ENCODE data around the gene CADM1. TPM values are rescaled to one million over a fixed set of nuclear protein-coding genes. Genes with fewer than 3 reads are reported as not detected.

CADM1 gene
- total and polyA plus RNA-seq, 4 donors, result 31.7 to 243 (median 77.9) TPM

DNA sequence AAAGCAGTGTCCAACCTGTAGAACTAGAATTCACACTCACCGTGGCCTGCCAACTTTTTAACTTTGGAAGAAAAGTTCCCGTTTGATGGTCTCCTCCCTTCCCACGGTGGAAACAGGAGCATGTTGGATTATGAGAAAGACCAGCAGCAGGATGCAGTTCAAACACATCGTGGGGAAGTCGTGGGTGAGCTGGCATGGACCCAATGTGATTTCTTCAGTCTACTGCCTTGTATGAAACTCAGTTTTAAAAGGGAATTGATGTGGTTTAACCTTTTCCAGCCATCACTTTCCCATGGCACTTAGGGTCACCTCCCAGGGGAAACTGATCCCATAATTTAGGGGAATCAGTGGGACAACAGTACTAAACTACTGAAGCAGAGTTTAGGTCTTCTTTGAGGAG lies 318.3 kb downstream of the CADM1 start:
- WGBS, 2 donors, result 66 to 71% methylated on average over 5 of the region's 5 CpGs
- H3K4me3 ChIP-seq, result no peak overlapping the region
- no peak overlapping the region for H3K27ac ChIP-seq (ENCODE audit: low read depth in 1 of 2, low read length in 1 of 2)
- H3K4me1 ChIP-seq (ENCODE audit: control insufficient read depth in 5 of 5, insufficient read depth in 5 of 5, low read length in 5 of 5), result peaks cover 0 to 8% (median 3%) of the 10 kb centered on the region in 5 donors
- TF ChIP-seq CTCF (IDR thresholded peaks at IDR 0.05; ENCODE audit: control extremely low read depth, extremely low read depth), result no peak
- H3K9ac ChIP-seq (ENCODE audit: insufficient read depth in 1 of 2, low read length in 2 of 2), result no peak overlapping the region
- no peaks in the 10 kb centered on the region for H3K9me3 ChIP-seq (ENCODE audit: control insufficient read depth in 4 of 4, insufficient read depth in 3 of 4, low read length in 3 of 4)
- ATAC-seq (ENCODE audit: insufficient read depth, low FRiP score), result no peak
- no peaks in the 10 kb centered on the region for H3K27me3 ChIP-seq (ENCODE audit: control insufficient read depth in 3 of 3, insufficient read depth in 3 of 3, low read length in 2 of 3)
- peak in 1 of 3 donors; percentile 45 for DNase-seq
- no peaks in the 10 kb centered on the region for H3K36me3 ChIP-seq (ENCODE audit: control insufficient read depth in 4 of 4, insufficient read depth in 4 of 4, low read length in 4 of 4)

DNA sequence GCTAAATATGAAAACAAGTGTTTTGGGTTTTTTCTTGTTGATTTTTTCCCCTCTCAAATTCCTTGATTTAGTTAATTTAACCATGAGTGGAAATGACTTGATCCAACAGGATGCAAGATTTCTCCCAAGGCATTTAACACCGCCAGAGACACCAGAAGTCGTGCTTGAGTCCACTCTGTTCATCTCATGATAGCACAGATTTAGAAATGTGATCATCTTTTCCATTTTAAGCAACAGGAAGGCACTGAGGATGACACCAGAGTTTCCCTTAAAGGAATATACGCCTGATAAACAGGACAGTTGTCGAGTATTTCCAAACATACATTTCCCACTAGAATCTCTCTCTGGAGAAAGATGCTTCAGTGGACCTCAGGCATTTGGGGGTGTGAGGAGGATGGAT lies 318.7 kb downstream of the CADM1 start:
- H3K9ac ChIP-seq (ENCODE audit: insufficient read depth in 1 of 2, low read length in 2 of 2), result no peak overlapping the region
- ATAC-seq (ENCODE audit: insufficient read depth, low FRiP score) (no peak), DNase-seq (no peak)
- 68 to 76% methylated on average over 4 of the region's 4 CpGs for WGBS, 2 donors
- H3K9me3 ChIP-seq (ENCODE audit: control insufficient read depth in 4 of 4, insufficient read depth in 3 of 4, low read length in 3 of 4), result no peaks in the 10 kb centered on the region
- peaks cover 0 to 8% (median 3%) of the 10 kb centered on the region in 5 donors for H3K4me1 ChIP-seq (ENCODE audit: control insufficient read depth in 5 of 5, insufficient read depth in 5 of 5, low read length in 5 of 5)
- H3K27ac ChIP-seq (ENCODE audit: low read depth in 1 of 2, low read length in 1 of 2), result no peak overlapping the region
- no peak overlapping the region for H3K4me3 ChIP-seq
- no peaks in the 10 kb centered on the region for H3K36me3 ChIP-seq (ENCODE audit: control insufficient read depth in 4 of 4, insufficient read depth in 4 of 4, low read length in 4 of 4)
- H3K27me3 ChIP-seq (ENCODE audit: control insufficient read depth in 3 of 3, insufficient read depth in 3 of 3, low read length in 2 of 3), result no peaks in the 10 kb centered on the region
- no peak for TF ChIP-seq CTCF (IDR thresholded peaks at IDR 0.05; ENCODE audit: control extremely low read depth, extremely low read depth)

DNA sequence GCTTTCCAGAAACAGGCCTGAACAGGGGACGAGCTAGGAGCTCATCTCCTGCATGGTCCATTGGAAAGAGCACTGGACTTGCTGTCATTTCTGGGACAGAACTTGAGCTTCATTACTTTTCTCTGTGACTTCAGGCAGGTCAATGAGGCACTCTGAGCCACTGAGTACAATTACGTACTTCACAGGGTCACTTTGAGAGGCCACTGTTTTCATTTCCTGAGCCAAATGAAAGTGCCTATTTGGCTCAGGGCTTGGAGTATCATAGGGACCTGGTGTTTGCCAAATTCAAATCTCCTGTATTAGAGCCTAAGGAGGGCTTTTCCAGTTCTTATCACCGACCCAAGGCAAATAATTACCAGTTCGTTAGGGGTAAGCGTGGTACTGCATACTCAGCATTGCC lies 319.3 kb downstream of the CADM1 start:
- TF ChIP-seq CTCF (IDR thresholded peaks at IDR 0.05; ENCODE audit: control extremely low read depth, extremely low read depth), result no peak
- 78 to 87% methylated on average over 5 of the region's 5 CpGs for WGBS, 2 donors
- no peak overlapping the region for H3K4me3 ChIP-seq
- H3K4me1 ChIP-seq (ENCODE audit: control insufficient read depth in 5 of 5, insufficient read depth in 5 of 5, low read length in 5 of 5), result peaks cover 0 to 8% (median 3%) of the 10 kb centered on the region in 5 donors
- H3K27ac ChIP-seq (ENCODE audit: low read depth in 1 of 2, low read length in 1 of 2), result no peak overlapping the region
- no peaks in the 10 kb centered on the region for H3K9me3 ChIP-seq (ENCODE audit: control insufficient read depth in 4 of 4, insufficient read depth in 3 of 4, low read length in 3 of 4)
- DNase-seq, result no peak
- no peak for ATAC-seq (ENCODE audit: insufficient read depth, low FRiP score)
- no peak overlapping the region for H3K9ac ChIP-seq (ENCODE audit: insufficient read depth in 1 of 2, low read length in 2 of 2)
- H3K27me3 ChIP-seq (ENCODE audit: control insufficient read depth in 3 of 3, insufficient read depth in 3 of 3, low read length in 2 of 3), result no peaks in the 10 kb centered on the region
- no peaks in the 10 kb centered on the region for H3K36me3 ChIP-seq (ENCODE audit: control insufficient read depth in 4 of 4, insufficient read depth in 4 of 4, low read length in 4 of 4)

DNA sequence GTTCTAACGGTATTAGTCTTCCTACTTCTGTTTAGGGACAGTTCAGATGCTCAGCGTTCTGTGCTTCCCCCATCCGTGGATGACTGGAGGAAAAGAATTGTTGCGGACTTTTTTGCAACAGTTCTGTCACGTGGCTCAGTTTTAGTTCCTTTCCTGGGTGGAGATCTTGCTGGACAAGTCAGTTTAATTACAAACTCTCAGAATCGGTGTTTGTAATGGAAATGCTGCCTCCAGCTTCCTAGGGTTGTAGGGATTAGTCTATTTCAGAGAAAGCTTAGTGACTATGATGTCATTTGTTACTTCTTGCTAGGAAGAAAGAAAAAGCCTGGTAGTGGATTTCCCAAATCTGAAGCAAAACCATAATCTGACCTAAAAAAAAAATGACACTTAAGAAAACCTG lies 320.4 kb downstream of the CADM1 start:
- 78 to 86% methylated on average over 6 of the region's 6 CpGs for WGBS, 2 donors
- ATAC-seq (ENCODE audit: insufficient read depth, low FRiP score) (no peak), DNase-seq (no peak)
- TF ChIP-seq CTCF (IDR thresholded peaks at IDR 0.05; ENCODE audit: control extremely low read depth, extremely low read depth), result no peak
- Histone ChIP-seq H3K4me3 (no peak overlapping the region), H3K27me3 (ENCODE audit: control insufficient read depth in 3 of 3, insufficient read depth in 3 of 3, low read length in 2 of 3) (no peaks in the 10 kb centered on the region), H3K27ac (ENCODE audit: low read depth in 1 of 2, low read length in 1 of 2) (no peak overlapping the region), H3K9ac (ENCODE audit: insufficient read depth in 1 of 2, low read length in 2 of 2) (no peak overlapping the region), H3K36me3 (ENCODE audit: control insufficient read depth in 4 of 4, insufficient read depth in 4 of 4, low read length in 4 of 4) (no peaks in the 10 kb centered on the region), H3K9me3 (ENCODE audit: control insufficient read depth in 4 of 4, insufficient read depth in 3 of 4, low read length in 3 of 4) (no peaks in the 10 kb centered on the region), H3K4me1 (ENCODE audit: control insufficient read depth in 5 of 5, insufficient read depth in 5 of 5, low read length in 5 of 5) (peaks cover 0 to 8% (median 3%) of the 10 kb centered on the region in 5 donors)
